ENCODE measurements around the gene TMEM119.

Gene TMEM119

GRCh38 chr12:108565146-108565545, 32.7 kb downstream of the TMEM119 start:
- no peak for TF ChIP-seq CTCF (IDR thresholded peaks at IDR 0.05)
- Histone ChIP-seq H3K27ac (no peak overlapping the region), H3K9me3 (ENCODE audit: control insufficient read depth, low read length) (no peaks in the 10 kb centered on the region), H3K4me3 (ENCODE audit: low read depth, low read length) (no peak overlapping the region), H3K36me3 (ENCODE audit: control insufficient read depth, insufficient read depth, low read length) (no peaks in the 10 kb centered on the region), H3K9ac (no peak overlapping the region), H3K27me3 (ENCODE audit: control insufficient read depth, insufficient read depth, low read length) (no peaks in the 10 kb centered on the region), H3K4me2 (ENCODE audit: low read length) (no peak overlapping the region), H3K79me2 (peaks cover 8% of the 10 kb centered on the region), H2AFZ (no peak overlapping the region), H3K4me1 (peaks cover 4% of the 10 kb centered on the region)

DNA sequence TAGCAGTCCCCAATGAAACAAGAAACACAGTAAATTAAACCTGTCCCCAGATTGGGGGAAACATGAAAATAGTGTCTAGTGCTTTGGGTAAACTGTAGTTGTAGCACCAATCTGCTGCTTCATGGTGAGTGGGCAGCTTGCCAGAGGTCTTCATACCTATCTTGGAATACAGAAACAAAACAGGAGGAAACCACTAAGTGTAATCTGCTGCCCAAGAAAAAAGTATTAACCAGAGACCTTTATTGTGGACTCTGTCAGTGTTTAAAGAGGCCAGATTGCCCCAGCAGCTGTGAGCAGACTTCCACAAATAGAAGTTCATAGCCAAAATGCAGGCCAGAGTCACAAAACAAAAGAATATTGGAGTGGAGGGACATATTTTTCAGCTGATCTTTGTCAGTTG, 33.2 kb downstream of the TMEM119 start:
- Histone ChIP-seq H3K36me3 (ENCODE audit: control insufficient read depth, insufficient read depth, low read length) (no peaks in the 10 kb centered on the region), H3K79me2 (peaks cover 12% of the 10 kb centered on the region), H2AFZ (no peak overlapping the region), H3K27me3 (ENCODE audit: control insufficient read depth, insufficient read depth, low read length) (no peaks in the 10 kb centered on the region), H3K4me2 (ENCODE audit: low read length) (no peak overlapping the region), H3K9ac (no peak overlapping the region), H3K4me1 (peaks cover 7% of the 10 kb centered on the region), H3K9me3 (ENCODE audit: control insufficient read depth, low read length) (no peaks in the 10 kb centered on the region), H3K4me3 (ENCODE audit: low read depth, low read length) (no peak overlapping the region), H3K27ac (no peak overlapping the region)
- no peak for TF ChIP-seq CTCF (IDR thresholded peaks at IDR 0.05)

GRCh38 chr12:108563804-108564151, 34.1 kb downstream of the TMEM119 start:
- H2AFZ ChIP-seq = no peak overlapping the region
- H3K36me3 ChIP-seq (ENCODE audit: control insufficient read depth, insufficient read depth, low read length) = no peaks in the 10 kb centered on the region
- peaks cover 7% of the 10 kb centered on the region for H3K4me1 ChIP-seq
- H3K9ac ChIP-seq = no peak overlapping the region
- peak overlapping the region; percentile 99 for H3K27ac ChIP-seq
- TF ChIP-seq CTCF (IDR thresholded peaks at IDR 0.05) = no peak
- no peaks in the 10 kb centered on the region for H3K9me3 ChIP-seq (ENCODE audit: control insufficient read depth, low read length)
- H3K79me2 ChIP-seq = peaks cover 19% of the 10 kb centered on the region
- no peaks in the 10 kb centered on the region for H3K27me3 ChIP-seq (ENCODE audit: control insufficient read depth, insufficient read depth, low read length)
- peak overlapping the region; percentile 71 for H3K4me3 ChIP-seq (ENCODE audit: low read depth, low read length)
- H3K4me2 ChIP-seq (ENCODE audit: low read length) = peak overlapping the region; percentile 71

DNA sequence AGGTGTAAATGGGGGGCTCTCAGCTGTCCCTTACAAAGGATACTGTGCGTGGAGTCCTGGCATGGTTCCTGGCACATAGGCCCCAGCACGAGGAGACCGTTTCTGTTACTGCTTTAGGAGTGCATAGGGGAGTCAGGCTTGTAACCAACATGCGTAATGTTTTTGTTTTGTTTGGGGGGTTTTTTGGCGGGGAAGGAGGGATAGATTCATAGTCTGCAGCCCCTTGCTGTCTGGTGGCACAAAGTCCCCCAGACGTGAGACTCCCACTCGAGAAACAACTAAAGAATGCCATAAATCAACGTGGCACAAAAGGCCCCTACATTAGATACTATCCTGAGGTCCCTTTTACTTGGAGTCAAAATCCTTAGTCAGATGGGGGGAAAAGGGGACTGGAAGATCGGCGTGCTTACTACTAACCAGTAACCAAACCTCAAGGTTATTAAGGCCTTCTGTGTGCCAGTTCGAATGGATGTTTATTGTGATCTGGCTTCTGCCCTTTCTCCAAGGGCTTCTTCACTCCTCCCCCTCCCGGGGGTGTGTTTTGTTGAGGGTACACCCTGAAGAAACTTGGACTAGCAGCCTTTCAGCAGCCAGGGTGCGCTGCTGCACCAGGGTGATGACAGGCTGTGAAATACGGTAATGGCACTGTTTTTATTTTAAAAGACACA, 34.6 kb downstream of the TMEM119 start:
- H3K9me3 ChIP-seq (ENCODE audit: control insufficient read depth, low read length) = no peaks in the 10 kb centered on the region
- peak overlapping the region; percentile 82 for H3K9ac ChIP-seq
- H2AFZ ChIP-seq = peak overlapping the region; percentile 85
- peaks cover 7% of the 10 kb centered on the region for H3K4me1 ChIP-seq
- H3K79me2 ChIP-seq = peaks cover 23% of the 10 kb centered on the region
- H3K4me3 ChIP-seq (ENCODE audit: low read depth, low read length) = peak overlapping the region; percentile 71
- no peaks in the 10 kb centered on the region for H3K36me3 ChIP-seq (ENCODE audit: control insufficient read depth, insufficient read depth, low read length)
- H3K27ac ChIP-seq = peak overlapping the region; percentile 99
- H3K27me3 ChIP-seq (ENCODE audit: control insufficient read depth, insufficient read depth, low read length) = no peaks in the 10 kb centered on the region
- TF ChIP-seq CTCF (IDR thresholded peaks at IDR 0.05) = peak; percentile 90
- peak overlapping the region; percentile 71 for H3K4me2 ChIP-seq (ENCODE audit: low read length)
